ENCODE data around the gene MCRIP1. TPM values are rescaled to one million over a fixed set of nuclear protein-coding genes. Genes with fewer than 3 reads are reported as not detected.
A peak's percentile ranks its signal among the peaks of the same experiment; 100 is the strongest.

The MCRIP1 gene
- total and polyA plus RNA-seq, 2 of the 13 experiments (the other 11 are each of a cell fraction or from before 2014, with no cell fraction given), result 79.7 to 84.9 TPM

DNA sequence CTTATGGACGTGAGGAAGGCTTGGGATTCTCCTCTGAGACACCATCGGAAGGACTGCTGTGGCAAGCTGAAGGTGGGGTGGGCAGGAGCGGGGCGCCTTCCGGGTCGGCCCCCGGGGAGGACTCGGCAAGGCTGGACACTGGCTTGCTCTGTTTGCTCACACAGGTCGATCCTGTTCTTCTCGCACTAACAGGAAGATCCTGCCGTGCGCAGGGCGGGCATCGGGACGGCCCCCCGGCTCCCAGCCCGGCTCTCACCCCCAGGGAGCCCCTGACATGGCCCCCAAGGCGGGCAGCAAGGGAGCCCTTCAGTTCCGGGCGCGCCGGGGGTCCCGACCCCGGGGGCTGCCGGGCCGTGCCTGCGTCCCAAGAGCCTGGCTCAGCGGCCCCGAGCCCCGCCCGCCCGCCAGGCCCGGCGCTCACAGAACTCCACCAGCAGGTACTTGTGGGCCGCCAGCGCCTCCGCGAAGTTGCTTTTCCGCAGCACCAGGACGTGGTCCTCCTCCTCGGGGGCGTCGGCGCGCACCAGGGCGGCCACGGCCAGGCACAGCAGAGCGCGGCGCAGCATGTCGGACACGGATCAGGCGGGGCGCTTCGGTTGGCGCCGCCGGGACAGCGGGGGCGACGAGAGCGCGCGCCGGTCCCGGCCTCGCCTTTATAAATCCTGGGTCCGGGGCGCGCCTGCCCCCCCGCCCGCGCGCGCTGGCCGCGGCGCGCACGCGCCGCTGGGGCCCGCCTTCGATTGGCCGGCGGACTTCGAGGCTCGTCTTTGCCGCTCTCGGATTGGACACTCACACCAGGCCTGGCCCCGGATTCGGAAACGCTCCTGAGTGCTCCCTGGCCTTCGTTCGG lies 27.0 kb upstream of the MCRIP1 start, which contains the start of gene P4HB:
P4HB (minus strand) TSS at position 630 of the 850 bp plus-strand sequence; CDS start at position 566, 64 bp downstream.
- Histone ChIP-seq H3K79me2 (ENCODE audit: insufficient read depth, low read length) (peaks cover 81% of the 10 kb centered on the region), H4K20me1 (ENCODE audit: insufficient read depth, low read length) (peaks cover 35% of the 10 kb centered on the region), H3K27me3 (ENCODE audit: control insufficient read depth in 1 of 2, insufficient read depth in 2 of 2, low read length in 2 of 2) (no peaks in the 10 kb centered on the region; a peak in 1 of 5 replicates), H3K4me3 (replicated peaks in 1 of 3; ENCODE audit: insufficient read depth in 1 of 3, low read depth in 2 of 3, low read length in 3 of 3) (peak within 1 kb of the TSS; percentile 83 to 98 (median 90)), H3K9me3 (ENCODE audit: low read length) (no peaks in the 10 kb centered on the region), H3K36me3 (replicated peaks in 1 of 2; ENCODE audit: control insufficient read depth in 1 of 2, insufficient read depth in 2 of 2, low read length in 2 of 2) (peaks cover 22 to 51% of the 10 kb centered on the region in 2 experiments), H3K27ac (ENCODE audit: extremely low read length, insufficient read depth, low read length) (peak within 1 kb of the TSS; percentile 94), H3K4me1 (ENCODE audit: insufficient read depth, low read length) (peaks cover 77% of the 10 kb centered on the region), H3K9ac (ENCODE audit: insufficient read depth, low read depth, low read length) (peak within 1 kb of the TSS; percentile 97), H2AFZ (ENCODE audit: low read length) (no peak within 1 kb of the TSS), H3K4me2 (ENCODE audit: low read depth, low read length) (peak within 1 kb of the TSS; percentile 99)
- FAIRE-seq, result no peak
- ChIA-PET CTCF (ENCODE audit: low intra/inter-chr PET ratio, low total read pairs) (interaction anchor here (0.6 to 1.2 kb wide), 2 partner anchors 35 to 127 kb away, joined by 3 read pairs; no protein-coding TSS in a partner anchor), POLR2A (interaction anchor here (0.7 to 3.7 kb wide), 49 partner anchors 9 to 246 kb away, joined by 3 to 40 read pairs (median 5); partner anchors contain the start of genes ARHGDIA, ARL16, CENPX and DCXR)
- no TSS peak for BruUV-seq (replicated peaks)
- WGBS (ENCODE audit: low lambda C conversion rate), result under 1% methylated on average over 38 of the region's 95 CpGs
- in situ Hi-C loops (cut with HindIII; ENCODE audit: extremely low pct_ligation_motif_present, low pct_unique_long_range_greater_than_20kb), result no loop called here
- peak; percentile 11; the same call in 2 of the 3 replicates for ATAC-seq
- DNase-seq (ENCODE audit: low spot score), result no peak
- intact Hi-C loops (cut with micrococcal nuclease; ENCODE audit: unreplicated experiment), result loop anchor here (5.0 kb wide), 1 partner anchor 38 kb away; no protein-coding TSS in a partner anchor
- TF ChIP-seq, protein P1, sequence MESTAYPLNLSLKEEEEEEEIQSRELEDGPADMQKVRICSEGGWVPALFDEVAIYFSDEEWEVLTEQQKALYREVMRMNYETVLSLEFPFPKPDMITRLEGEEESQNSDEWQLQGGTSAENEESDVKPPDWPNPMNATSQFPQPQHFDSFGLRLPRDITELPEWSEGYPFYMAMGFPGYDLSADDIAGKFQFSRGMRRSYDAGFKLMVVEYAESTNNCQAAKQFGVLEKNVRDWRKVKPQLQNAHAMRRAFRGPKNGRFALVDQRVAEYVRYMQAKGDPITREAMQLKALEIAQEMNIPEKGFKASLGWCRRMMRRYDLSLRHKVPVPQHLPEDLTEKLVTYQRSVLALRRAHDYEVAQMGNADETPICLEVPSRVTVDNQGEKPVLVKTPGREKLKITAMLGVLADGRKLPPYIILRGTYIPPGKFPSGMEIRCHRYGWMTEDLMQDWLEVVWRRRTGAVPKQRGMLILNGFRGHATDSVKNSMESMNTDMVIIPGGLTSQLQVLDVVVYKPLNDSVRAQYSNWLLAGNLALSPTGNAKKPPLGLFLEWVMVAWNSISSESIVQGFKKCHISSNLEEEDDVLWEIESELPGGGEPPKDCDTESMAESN (CRISPR knock-in tag; conservative IDR thresholded peaks at IDR 0.05), result peak; percentile 82
- TF ChIP-seq, protein P2, sequence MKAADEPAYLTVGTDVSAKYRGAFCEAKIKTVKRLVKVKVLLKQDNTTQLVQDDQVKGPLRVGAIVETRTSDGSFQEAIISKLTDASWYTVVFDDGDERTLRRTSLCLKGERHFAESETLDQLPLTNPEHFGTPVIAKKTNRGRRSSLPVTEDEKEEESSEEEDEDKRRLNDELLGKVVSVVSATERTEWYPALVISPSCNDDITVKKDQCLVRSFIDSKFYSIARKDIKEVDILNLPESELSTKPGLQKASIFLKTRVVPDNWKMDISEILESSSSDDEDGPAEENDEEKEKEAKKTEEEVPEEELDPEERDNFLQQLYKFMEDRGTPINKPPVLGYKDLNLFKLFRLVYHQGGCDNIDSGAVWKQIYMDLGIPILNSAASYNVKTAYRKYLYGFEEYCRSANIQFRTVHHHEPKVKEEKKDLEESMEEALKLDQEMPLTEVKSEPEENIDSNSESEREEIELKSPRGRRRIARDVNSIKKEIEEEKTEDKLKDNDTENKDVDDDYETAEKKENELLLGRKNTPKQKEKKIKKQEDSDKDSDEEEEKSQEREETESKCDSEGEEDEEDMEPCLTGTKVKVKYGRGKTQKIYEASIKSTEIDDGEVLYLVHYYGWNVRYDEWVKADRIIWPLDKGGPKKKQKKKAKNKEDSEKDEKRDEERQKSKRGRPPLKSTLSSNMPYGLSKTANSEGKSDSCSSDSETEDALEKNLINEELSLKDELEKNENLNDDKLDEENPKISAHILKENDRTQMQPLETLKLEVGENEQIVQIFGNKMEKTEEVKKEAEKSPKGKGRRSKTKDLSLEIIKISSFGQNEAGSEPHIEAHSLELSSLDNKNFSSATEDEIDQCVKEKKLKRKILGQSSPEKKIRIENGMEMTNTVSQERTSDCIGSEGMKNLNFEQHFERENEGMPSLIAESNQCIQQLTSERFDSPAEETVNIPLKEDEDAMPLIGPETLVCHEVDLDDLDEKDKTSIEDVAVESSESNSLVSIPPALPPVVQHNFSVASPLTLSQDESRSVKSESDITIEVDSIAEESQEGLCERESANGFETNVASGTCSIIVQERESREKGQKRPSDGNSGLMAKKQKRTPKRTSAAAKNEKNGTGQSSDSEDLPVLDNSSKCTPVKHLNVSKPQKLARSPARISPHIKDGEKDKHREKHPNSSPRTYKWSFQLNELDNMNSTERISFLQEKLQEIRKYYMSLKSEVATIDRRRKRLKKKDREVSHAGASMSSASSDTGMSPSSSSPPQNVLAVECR (CRISPR knock-in tag; IDR thresholded peaks at IDR 0.05; ENCODE audit: borderline replicate concordance), result peak; percentile 29
- TF ChIP-seq KDM3A (CRISPR knock-in tag; IDR thresholded peaks at IDR 0.05; ENCODE audit: low read depth), result 0 out of 2 replicates have a peak, but pooled peaks have one; percentile 3
- peak; percentile 64; the same call in 1 of the 2 replicates for TF ChIP-seq KDM2A (CRISPR knock-in tag; IDR thresholded peaks at IDR 0.05; ENCODE audit: borderline replicate concordance, low read depth)
- TF ChIP-seq SMAD3 (CRISPR knock-in tag; IDR thresholded peaks at IDR 0.05), result peak; percentile 31; the same call in 1 of the 2 replicates
- TF ChIP-seq MAZ (IDR thresholded peaks at IDR 0.05; ENCODE audit: borderline replicate concordance, low read depth, low read length), result no peak; the same call in none of the 2 replicates
- peak; percentile 41 for TF ChIP-seq MAZ (CRISPR knock-in tag; IDR thresholded peaks at IDR 0.05; ENCODE audit: low read depth)
- TF ChIP-seq YY1 (IDR thresholded peaks at IDR 0.05; ENCODE audit: insufficient read depth, insufficient replicate concordance, low read depth, low read length), result peak; percentile 28
- TF ChIP-seq ZNF543 (CRISPR knock-in tag; IDR thresholded peaks at IDR 0.05), result 0 out of 2 replicates have a peak, but pooled peaks have one; percentile 72
- TF ChIP-seq HDAC2 (CRISPR knock-in tag; IDR thresholded peaks at IDR 0.05), result no peak
- no peak for TF ChIP-seq REPIN1 (CRISPR knock-in tag; IDR thresholded peaks at IDR 0.05; ENCODE audit: borderline replicate concordance, low read depth)
- TF ChIP-seq AGO1 (IDR thresholded peaks at IDR 0.05; ENCODE audit: low read depth, low read length, poor library complexity, severe bottlenecking), result peak; percentile 29
